GM12892 (cell line): Measurements from ENCODE around the gene IL21R.

Source experiments
- DNase-seq: peaks from one replicate; pipeline ENCODE4 v3.0.0; 2011; ENCODE audit not compliant: insufficient read length
- FAIRE-seq: peaks from 2 replicates; lab custom pipeline; 2011; peaks lifted over from hg19 to GRCh38; lab: Jason Lieb, UNC
- POLR2A ChIP-seq: IDR thresholded peaks from 2 replicates; pipeline ENCODE4 v1.6.1; 2011; ENCODE audit warnings: low read depth, low read length, control low read depth
- POLR2AphosphoS5 ChIP-seq: IDR thresholded peaks from 2 replicates; pipeline ENCODE4 v1.6.1; 2011; ENCODE audit warnings: low read depth, low read length, control low read depth
- TAF1 ChIP-seq: IDR thresholded peaks from 2 replicates; pipeline ENCODE4 v1.6.1; 2011; ENCODE audit warnings: low read depth, mild to moderate bottlenecking, control low read depth, low read length, borderline replicate concordance

The IL21R gene

GRCh38 chr16:27482397-27483087 lies 80.6 kb downstream of the IL21R start:
- DNase-seq = no peak
- TF ChIP-seq POLR2A (no peak), TAF1 (no peak), POLR2AphosphoS5 (no peak)
- no peak for FAIRE-seq

DNA sequence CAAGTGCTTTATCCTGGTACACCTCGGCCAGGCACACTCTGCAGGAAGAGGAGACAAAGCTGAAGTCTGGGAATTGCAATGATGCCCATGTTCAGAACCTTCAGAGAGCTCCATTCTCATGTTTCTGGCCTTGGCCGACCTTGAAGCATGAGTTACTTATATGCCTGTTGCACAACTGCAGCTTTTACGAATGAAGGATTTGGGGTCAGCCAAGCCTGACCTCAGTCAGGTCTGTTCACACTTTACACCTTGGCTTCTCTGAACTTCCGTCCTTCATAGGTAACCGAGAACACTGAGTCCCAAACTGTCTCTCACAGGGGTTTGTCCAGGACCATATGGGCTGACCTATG lies 81.1 kb downstream of the IL21R start:
- TF ChIP-seq POLR2A = no peak
- no peak for TF ChIP-seq POLR2AphosphoS5
- no peak for TF ChIP-seq TAF1
- no peak for DNase-seq

GRCh38 chr16:27483624-27484023 lies 81.7 kb downstream of the IL21R start:
- FAIRE-seq = no peak
- no peak for DNase-seq
- no peak for TF ChIP-seq POLR2AphosphoS5
- TF ChIP-seq TAF1 = no peak
- no peak for TF ChIP-seq POLR2A

More for the DNA sequence above, 81.1 kb downstream of the IL21R start:
- no peak for FAIRE-seq

GRCh38 chr16:27485126-27485525 lies 83.2 kb downstream of the IL21R start:
- DNase-seq (no peak), FAIRE-seq (no peak)
- TF ChIP-seq POLR2A (no peak), TAF1 (no peak), POLR2AphosphoS5 (no peak)

- TF ChIP-seq POLR2A (no peak), TAF1 (no peak), POLR2AphosphoS5 (no peak)
- no peak for FAIRE-seq
- DNase-seq = no peak
These were observed 83.8 kb downstream of the IL21R start for GRCh38 chr16:27485811-27486210.

DNA sequence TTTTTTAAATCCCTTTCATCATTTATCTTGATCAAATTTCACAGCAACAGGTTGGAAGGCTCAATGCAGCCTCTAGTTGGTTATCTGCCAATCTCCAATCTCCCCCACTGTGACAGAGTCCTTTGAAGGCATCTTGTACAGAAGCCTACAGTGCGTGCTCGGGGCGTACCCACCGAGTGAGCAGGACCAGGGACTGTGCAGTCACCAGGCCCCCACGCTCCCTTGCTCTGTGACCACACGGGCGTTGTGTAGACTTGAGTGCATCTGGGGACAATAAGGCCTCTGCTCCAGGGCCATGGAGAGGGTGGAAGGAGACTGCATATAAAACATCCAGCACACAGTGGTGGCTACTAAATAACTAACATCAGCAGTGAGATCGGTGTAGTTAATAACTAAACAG lies 84.4 kb downstream of the IL21R start:
- TF ChIP-seq POLR2AphosphoS5 (no peak), POLR2A (no peak), TAF1 (no peak)
- FAIRE-seq = no peak
- DNase-seq = no peak

GRCh38 chr16:27486760-27487159 lies 84.8 kb downstream of the IL21R start:
- no peak for DNase-seq
- TF ChIP-seq POLR2AphosphoS5 (no peak), TAF1 (no peak), POLR2A (no peak)
- no peak for FAIRE-seq

DNA sequence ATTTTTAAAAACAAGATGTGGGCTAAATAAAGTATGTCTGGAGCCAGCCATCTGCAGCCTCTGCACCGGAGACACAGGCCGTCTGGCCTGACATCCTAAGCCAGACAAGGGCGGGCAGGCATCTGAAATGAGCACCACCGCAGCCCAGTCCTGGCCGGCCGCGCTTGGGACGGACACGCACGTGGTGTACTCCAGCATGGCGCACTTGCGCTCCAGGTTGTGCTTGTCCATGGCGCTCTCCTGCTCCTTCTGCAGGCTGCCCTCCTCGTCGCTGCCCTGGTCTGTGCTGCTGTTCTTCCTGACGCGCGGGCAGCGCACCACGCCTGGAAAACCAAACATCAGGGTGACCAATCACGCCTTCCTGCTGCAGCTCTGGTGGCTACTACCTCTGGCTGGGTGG lies 87.4 kb downstream of the IL21R start:
- no peak for TF ChIP-seq TAF1
- no peak for TF ChIP-seq POLR2AphosphoS5
- TF ChIP-seq POLR2A = no peak
- DNase-seq = no peak
- FAIRE-seq = no peak

DNA sequence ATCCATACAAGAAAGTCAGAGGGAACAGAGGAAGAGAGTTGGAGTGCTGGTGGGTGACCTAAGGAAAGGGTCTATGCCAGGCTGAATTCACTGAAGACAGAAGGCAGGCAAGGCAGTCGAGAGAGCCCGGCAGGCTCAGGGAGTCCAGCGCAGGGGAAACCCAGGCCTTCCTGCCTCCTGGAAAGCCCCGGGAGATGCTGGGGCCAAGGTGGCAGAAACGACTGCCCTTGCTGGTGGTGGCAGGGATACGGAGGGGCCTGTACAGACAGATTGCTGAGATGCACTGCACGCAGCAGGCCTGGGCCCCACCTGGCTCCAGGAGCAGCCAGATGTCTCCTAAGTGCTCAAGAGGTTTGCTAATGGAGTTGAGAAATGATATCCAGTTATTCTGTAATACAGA lies 87.9 kb downstream of the IL21R start:
- FAIRE-seq (no peak), DNase-seq (no peak)
- TF ChIP-seq POLR2AphosphoS5 (no peak), POLR2A (no peak), TAF1 (no peak)

- TF ChIP-seq TAF1 (no peak), POLR2A (no peak), POLR2AphosphoS5 (no peak)
- DNase-seq (no peak), FAIRE-seq (no peak)
These were observed 90.1 kb downstream of the IL21R start for GRCh38 chr16:27491894-27492587.

- DNase-seq (no peak), FAIRE-seq (no peak)
- TF ChIP-seq POLR2A = no peak
- TF ChIP-seq TAF1 = no peak
- TF ChIP-seq POLR2AphosphoS5 = no peak
These were observed 90.6 kb downstream of the IL21R start for GRCh38 chr16:27492588-27492979.

- FAIRE-seq = no peak
- TF ChIP-seq TAF1 (no peak), POLR2A (no peak), POLR2AphosphoS5 (no peak)
- no peak for DNase-seq
These were observed 93.2 kb downstream of the IL21R start for GRCh38 chr16:27495191-27495590.
